ENCODE measurements around the gene PFDN1. TPM values are rescaled to one million over a fixed set of nuclear protein-coding genes. Genes with fewer than 3 reads are reported as not detected.

The PFDN1 gene
- total and polyA plus RNA-seq, 4 donors = 14.0 to 30.8 (median 20.7) TPM

- Histone ChIP-seq H3K9ac (ENCODE audit: low read depth in 1 of 2, low read length in 2 of 2) (no peak overlapping the region), H3K27me3 (ENCODE audit: control insufficient read depth in 4 of 4, insufficient read depth in 4 of 4, low read length in 3 of 4) (no peaks in the 10 kb centered on the region), H3K4me3 (ENCODE audit: low read depth in 1 of 3, low read length in 3 of 3) (no peak overlapping the region), H3K36me3 (ENCODE audit: control insufficient read depth in 4 of 4, insufficient read depth in 3 of 4, low read depth in 1 of 4, low read length in 3 of 4) (no peaks in the 10 kb centered on the region), H3K27ac (ENCODE audit: low read depth in 1 of 2, low read length in 2 of 2) (peak overlapping the region in 1 of 2 donors; percentile 9), H3K4me1 (ENCODE audit: control insufficient read depth in 4 of 4, insufficient read depth in 4 of 4, low read length in 3 of 4) (peaks cover 11 to 51% (median 32%) of the 10 kb centered on the region in 4 donors), H3K9me3 (ENCODE audit: control insufficient read depth in 4 of 4, low read length in 3 of 4) (no peaks in the 10 kb centered on the region)
- 38% methylated on average over 1 of the region's 1 CpG for WGBS
- DNase-seq (ENCODE audit: low spot score) = no peak
- TF ChIP-seq, protein P1, sequence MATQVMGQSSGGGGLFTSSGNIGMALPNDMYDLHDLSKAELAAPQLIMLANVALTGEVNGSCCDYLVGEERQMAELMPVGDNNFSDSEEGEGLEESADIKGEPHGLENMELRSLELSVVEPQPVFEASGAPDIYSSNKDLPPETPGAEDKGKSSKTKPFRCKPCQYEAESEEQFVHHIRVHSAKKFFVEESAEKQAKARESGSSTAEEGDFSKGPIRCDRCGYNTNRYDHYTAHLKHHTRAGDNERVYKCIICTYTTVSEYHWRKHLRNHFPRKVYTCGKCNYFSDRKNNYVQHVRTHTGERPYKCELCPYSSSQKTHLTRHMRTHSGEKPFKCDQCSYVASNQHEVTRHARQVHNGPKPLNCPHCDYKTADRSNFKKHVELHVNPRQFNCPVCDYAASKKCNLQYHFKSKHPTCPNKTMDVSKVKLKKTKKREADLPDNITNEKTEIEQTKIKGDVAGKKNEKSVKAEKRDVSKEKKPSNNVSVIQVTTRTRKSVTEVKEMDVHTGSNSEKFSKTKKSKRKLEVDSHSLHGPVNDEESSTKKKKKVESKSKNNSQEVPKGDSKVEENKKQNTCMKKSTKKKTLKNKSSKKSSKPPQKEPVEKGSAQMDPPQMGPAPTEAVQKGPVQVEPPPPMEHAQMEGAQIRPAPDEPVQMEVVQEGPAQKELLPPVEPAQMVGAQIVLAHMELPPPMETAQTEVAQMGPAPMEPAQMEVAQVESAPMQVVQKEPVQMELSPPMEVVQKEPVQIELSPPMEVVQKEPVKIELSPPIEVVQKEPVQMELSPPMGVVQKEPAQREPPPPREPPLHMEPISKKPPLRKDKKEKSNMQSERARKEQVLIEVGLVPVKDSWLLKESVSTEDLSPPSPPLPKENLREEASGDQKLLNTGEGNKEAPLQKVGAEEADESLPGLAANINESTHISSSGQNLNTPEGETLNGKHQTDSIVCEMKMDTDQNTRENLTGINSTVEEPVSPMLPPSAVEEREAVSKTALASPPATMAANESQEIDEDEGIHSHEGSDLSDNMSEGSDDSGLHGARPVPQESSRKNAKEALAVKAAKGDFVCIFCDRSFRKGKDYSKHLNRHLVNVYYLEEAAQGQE (IDR thresholded peaks at IDR 0.05) = no peak
- TF ChIP-seq, protein P2, sequence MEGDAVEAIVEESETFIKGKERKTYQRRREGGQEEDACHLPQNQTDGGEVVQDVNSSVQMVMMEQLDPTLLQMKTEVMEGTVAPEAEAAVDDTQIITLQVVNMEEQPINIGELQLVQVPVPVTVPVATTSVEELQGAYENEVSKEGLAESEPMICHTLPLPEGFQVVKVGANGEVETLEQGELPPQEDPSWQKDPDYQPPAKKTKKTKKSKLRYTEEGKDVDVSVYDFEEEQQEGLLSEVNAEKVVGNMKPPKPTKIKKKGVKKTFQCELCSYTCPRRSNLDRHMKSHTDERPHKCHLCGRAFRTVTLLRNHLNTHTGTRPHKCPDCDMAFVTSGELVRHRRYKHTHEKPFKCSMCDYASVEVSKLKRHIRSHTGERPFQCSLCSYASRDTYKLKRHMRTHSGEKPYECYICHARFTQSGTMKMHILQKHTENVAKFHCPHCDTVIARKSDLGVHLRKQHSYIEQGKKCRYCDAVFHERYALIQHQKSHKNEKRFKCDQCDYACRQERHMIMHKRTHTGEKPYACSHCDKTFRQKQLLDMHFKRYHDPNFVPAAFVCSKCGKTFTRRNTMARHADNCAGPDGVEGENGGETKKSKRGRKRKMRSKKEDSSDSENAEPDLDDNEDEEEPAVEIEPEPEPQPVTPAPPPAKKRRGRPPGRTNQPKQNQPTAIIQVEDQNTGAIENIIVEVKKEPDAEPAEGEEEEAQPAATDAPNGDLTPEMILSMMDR (IDR thresholded peaks at IDR 0.05; ENCODE audit: low read depth, low read length, missing input control) = no peak
- TF ChIP-seq HNF4A (conservative IDR thresholded peaks at IDR 0.05) (peak; percentile 84 to 86), FOXA2 (IDR thresholded peaks at IDR 0.05) (no peak), SP1 (IDR thresholded peaks at IDR 0.05) (peak; percentile 64), RXRA (IDR thresholded peaks at IDR 0.05) (peak in 1 of 2 donors; percentile 38), EGR1 (IDR thresholded peaks at IDR 0.05; ENCODE audit: low read depth in 2 of 2) (no peak), NR2F2 (IDR thresholded peaks at IDR 0.05) (no peak), HNF4G (IDR thresholded peaks at IDR 0.05) (peak; percentile 69), FOXA1 (IDR thresholded peaks at IDR 0.05) (no peak), RAD21 (IDR thresholded peaks at IDR 0.05) (no peak), TAF1 (conservative IDR thresholded peaks at IDR 0.05) (no peak), GABPA (IDR thresholded peaks at IDR 0.05 in 1 of 2, conservative IDR thresholded peaks at IDR 0.05 in 1 of 2) (no peak), JUND (IDR thresholded peaks at IDR 0.05) (no peak), YY1 (IDR thresholded peaks at IDR 0.05) (no peak)
- TF ChIP-seq, protein P3, sequence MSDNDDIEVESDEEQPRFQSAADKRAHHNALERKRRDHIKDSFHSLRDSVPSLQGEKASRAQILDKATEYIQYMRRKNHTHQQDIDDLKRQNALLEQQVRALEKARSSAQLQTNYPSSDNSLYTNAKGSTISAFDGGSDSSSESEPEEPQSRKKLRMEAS (IDR thresholded peaks at IDR 0.05) = peak; percentile 42
- TF ChIP-seq, protein P4, sequence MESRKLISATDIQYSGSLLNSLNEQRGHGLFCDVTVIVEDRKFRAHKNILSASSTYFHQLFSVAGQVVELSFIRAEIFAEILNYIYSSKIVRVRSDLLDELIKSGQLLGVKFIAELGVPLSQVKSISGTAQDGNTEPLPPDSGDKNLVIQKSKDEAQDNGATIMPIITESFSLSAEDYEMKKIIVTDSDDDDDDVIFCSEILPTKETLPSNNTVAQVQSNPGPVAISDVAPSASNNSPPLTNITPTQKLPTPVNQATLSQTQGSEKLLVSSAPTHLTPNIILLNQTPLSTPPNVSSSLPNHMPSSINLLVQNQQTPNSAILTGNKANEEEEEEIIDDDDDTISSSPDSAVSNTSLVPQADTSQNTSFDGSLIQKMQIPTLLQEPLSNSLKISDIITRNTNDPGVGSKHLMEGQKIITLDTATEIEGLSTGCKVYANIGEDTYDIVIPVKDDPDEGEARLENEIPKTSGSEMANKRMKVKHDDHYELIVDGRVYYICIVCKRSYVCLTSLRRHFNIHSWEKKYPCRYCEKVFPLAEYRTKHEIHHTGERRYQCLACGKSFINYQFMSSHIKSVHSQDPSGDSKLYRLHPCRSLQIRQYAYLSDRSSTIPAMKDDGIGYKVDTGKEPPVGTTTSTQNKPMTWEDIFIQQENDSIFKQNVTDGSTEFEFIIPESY (IDR thresholded peaks at IDR 0.05) = no peak
- TF ChIP-seq, protein P5, sequence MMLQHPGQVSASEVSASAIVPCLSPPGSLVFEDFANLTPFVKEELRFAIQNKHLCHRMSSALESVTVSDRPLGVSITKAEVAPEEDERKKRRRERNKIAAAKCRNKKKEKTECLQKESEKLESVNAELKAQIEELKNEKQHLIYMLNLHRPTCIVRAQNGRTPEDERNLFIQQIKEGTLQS (IDR thresholded peaks at IDR 0.05) = no peak
These were observed 80.5 kb downstream of the PFDN1 start for GRCh38 chr5:140222416-140222815.
